Keratinocyte (primary cell): Measurements from ENCODE around the gene MAEL. TPM values are rescaled to one million over a fixed set of nuclear protein-coding genes. Genes with fewer than 3 reads are reported as not detected.

Experiments
- DNase-seq: peaks from one replicate; pipeline ENCODE4 v3.0.0-alpha.2; 2011; ENCODE audit warnings: low read depth, missing footprints, low spot score
- FAIRE-seq: peaks from 2 replicates; lab custom pipeline; 2011; peaks lifted over from hg19 to GRCh38; lab: Jason Lieb, UNC
- H2AFZ ChIP-seq: 2 replicates; pipeline ENCODE4 v1.6.0; 2012; ENCODE audit warnings: low read length, control low read depth, inconsistent platforms; ENCODE audit not compliant: control insufficient read depth
- H3K27ac ChIP-seq: 2 replicates; pipeline ENCODE4 v1.5.1; 2011; ENCODE audit warnings: low read length; ENCODE audit not compliant: control insufficient read depth, insufficient read depth
- H3K27me3 ChIP-seq: 3 replicates; pipeline ENCODE4 v1.6.0; 2011; ENCODE audit warnings: low read length; ENCODE audit not compliant: control insufficient read depth, insufficient read depth; ENCODE audit errors: extremely low read depth
- H3K36me3 ChIP-seq, 2 experiments: 2 replicates in 1 of 2; 3 replicates in 1 of 2; pipeline ENCODE4 v1.5.1; 2011; ENCODE audit warnings: low read length in 2 of 2, mild to moderate bottlenecking in 1 of 2; ENCODE audit not compliant: control insufficient read depth in 2 of 2, insufficient read depth in 2 of 2; ENCODE audit errors: extremely low read depth in 1 of 2
- H3K4me1 ChIP-seq: 3 replicates; pipeline ENCODE4 v1.5.1; 2011; ENCODE audit warnings: low read length; ENCODE audit not compliant: control insufficient read depth, insufficient read depth; ENCODE audit errors: extremely low read depth
- H3K4me2 ChIP-seq: 3 replicates; pipeline ENCODE4 v1.6.0; 2011; ENCODE audit warnings: low read depth, low read length; ENCODE audit not compliant: control insufficient read depth, insufficient read depth; ENCODE audit errors: extremely low read depth
- H3K4me3 ChIP-seq, 3 experiments: fragments of 200-600 bp in 1 of 3; sonication (generic) in 1 of 3; 2 replicates in 2 of 3; 3 replicates in 1 of 3; pipeline ENCODE4 v1.5.1; 2011 to 2016; ENCODE audit warnings: low read length in 3 of 3, mild to moderate bottlenecking in 3 of 3, control low read depth in 2 of 3, inconsistent platforms in 1 of 3, low read depth in 1 of 3, mixed read lengths in 1 of 3, mixed run types in 1 of 3, moderate library complexity in 1 of 3; ENCODE audit not compliant: control insufficient read depth in 2 of 3, insufficient read depth in 2 of 3; ENCODE audit errors: extremely low read depth in 1 of 3
- H3K79me2 ChIP-seq: 2 replicates; pipeline ENCODE4 v1.6.0; 2012; ENCODE audit warnings: low read length; ENCODE audit not compliant: control insufficient read depth, insufficient read depth
- H3K9ac ChIP-seq: 3 replicates; pipeline ENCODE4 v1.6.0; 2011; ENCODE audit warnings: low read length; ENCODE audit not compliant: control insufficient read depth, insufficient read depth; ENCODE audit errors: extremely low read depth
- H3K9me1 ChIP-seq: 3 replicates; pipeline ENCODE4 v1.6.0; 2011; ENCODE audit warnings: low read length; ENCODE audit not compliant: control insufficient read depth, insufficient read depth; ENCODE audit errors: extremely low read depth
- H3K9me3 ChIP-seq: 2 replicates; pipeline ENCODE4 v1.5.1; 2012; ENCODE audit warnings: low read depth, low read length; ENCODE audit not compliant: control insufficient read depth
- H4K20me1 ChIP-seq: 3 replicates; pipeline ENCODE4 v1.6.0; 2011; ENCODE audit warnings: low read length; ENCODE audit not compliant: control insufficient read depth, insufficient read depth; ENCODE audit errors: extremely low read depth
- EZH2 ChIP-seq: IDR thresholded peaks from one replicate; pipeline ENCODE4 v1.6.1; 2012; ENCODE audit warnings: inconsistent platforms, mild to moderate bottlenecking, low read length, moderate library complexity
- dilution Hi-C: fragments of 300-500 bp; cut with MboI; formaldehyde crosslinking; loops from one replicate; pipeline ENCODE4 v1.7.0; 2020; ENCODE audit warnings: low sequenced_read_pairs; ENCODE audit not compliant: extremely low pct_ligation_motif_present
- polyA plus RNA-seq, 5 experiments: library from polyadenylated mRNA; depleted of rRNA in 3 of 5; stranded (reverse) in 3 of 5; stranded (forward) in 1 of 5; unstranded in 1 of 5; fragments of >200 nt; gene quantifications; 1 replicate in 1 of 5; 2 replicates in 3 of 5; 3 replicates in 1 of 5; pipeline versions ENCODE4 v1.2.1 to v1.2.3, GENCODE V29; 2011 to 2012; ENCODE audit warnings: missing spikeins in 2 of 5, low read depth in 1 of 5, low replicate concordance in 1 of 5
- TF ChIP-seq, protein P1 (sequence below), 3 experiments: IDR thresholded peaks in 1 of 3; conservative IDR thresholded peaks in 1 of 3; optimal IDR thresholded peaks in 1 of 3; 2 replicates in 2 of 3; 3 replicates in 1 of 3; pipeline versions ENCODE3 to v1.5.1; 2011; ENCODE audit warnings: low read length in 3 of 3, mild to moderate bottlenecking in 3 of 3, moderate library complexity in 2 of 3, control low read depth in 1 of 3, inconsistent platforms in 1 of 3; ENCODE audit not compliant: insufficient read depth in 2 of 3; ENCODE audit errors: extremely low read depth in 1 of 3

The MAEL gene
- polyA plus RNA-seq, 1 donor (not counting 4 experiments of a cell fraction or from before 2014, with no cell fraction given), result not detected

DNA sequence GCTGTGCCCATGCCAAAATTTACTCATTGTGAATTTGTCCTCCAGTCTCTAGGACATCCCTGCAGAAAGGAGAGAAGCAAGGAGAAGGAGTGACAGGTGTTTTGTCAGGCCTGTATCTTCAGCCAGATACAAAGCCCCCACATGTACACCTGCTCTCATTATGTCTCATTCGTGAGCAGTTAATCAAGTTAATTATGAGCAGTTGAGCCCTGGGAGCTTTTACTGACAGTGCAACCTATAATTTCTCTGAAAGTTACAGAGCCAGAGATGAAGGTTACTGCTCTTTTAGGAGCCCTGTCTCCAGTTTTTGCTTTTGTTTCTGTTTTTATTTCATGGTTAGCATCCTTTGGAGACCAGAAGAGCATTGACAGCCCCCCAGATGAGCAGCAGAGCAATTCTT lies 8.7 kb upstream of the MAEL start:
- H3K4me1 ChIP-seq, result no peaks in the 10 kb centered on the region
- H3K79me2 ChIP-seq, result no peaks in the 10 kb centered on the region
- no peaks in the 10 kb centered on the region for H3K36me3 ChIP-seq
- FAIRE-seq (no peak), DNase-seq (no peak)
- no peaks in the 10 kb centered on the region for H4K20me1 ChIP-seq
- no peak overlapping the region for H3K4me2 ChIP-seq
- dilution Hi-C loops, result no loop called here
- no peaks in the 10 kb centered on the region for H3K9me3 ChIP-seq
- H2AFZ ChIP-seq, result no peak overlapping the region
- TF ChIP-seq, protein P1, sequence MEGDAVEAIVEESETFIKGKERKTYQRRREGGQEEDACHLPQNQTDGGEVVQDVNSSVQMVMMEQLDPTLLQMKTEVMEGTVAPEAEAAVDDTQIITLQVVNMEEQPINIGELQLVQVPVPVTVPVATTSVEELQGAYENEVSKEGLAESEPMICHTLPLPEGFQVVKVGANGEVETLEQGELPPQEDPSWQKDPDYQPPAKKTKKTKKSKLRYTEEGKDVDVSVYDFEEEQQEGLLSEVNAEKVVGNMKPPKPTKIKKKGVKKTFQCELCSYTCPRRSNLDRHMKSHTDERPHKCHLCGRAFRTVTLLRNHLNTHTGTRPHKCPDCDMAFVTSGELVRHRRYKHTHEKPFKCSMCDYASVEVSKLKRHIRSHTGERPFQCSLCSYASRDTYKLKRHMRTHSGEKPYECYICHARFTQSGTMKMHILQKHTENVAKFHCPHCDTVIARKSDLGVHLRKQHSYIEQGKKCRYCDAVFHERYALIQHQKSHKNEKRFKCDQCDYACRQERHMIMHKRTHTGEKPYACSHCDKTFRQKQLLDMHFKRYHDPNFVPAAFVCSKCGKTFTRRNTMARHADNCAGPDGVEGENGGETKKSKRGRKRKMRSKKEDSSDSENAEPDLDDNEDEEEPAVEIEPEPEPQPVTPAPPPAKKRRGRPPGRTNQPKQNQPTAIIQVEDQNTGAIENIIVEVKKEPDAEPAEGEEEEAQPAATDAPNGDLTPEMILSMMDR (optimal IDR thresholded peaks at IDR 0.05 in 1 of 3, IDR thresholded peaks at IDR 0.05 in 1 of 3, conservative IDR thresholded peaks at IDR 0.05 in 1 of 3; ENCODE audit: extremely low read depth in 1 of 3, insufficient read depth in 2 of 3, low read length in 3 of 3), result no peak
- TF ChIP-seq EZH2, result no peak
- H3K9me1 ChIP-seq, result no peaks in the 10 kb centered on the region
- peaks cover 31% of the 10 kb centered on the region for H3K27me3 ChIP-seq
- H3K9ac ChIP-seq, result no peak overlapping the region
- no peak overlapping the region for H3K27ac ChIP-seq
- no peak overlapping the region for H3K4me3 ChIP-seq

DNA sequence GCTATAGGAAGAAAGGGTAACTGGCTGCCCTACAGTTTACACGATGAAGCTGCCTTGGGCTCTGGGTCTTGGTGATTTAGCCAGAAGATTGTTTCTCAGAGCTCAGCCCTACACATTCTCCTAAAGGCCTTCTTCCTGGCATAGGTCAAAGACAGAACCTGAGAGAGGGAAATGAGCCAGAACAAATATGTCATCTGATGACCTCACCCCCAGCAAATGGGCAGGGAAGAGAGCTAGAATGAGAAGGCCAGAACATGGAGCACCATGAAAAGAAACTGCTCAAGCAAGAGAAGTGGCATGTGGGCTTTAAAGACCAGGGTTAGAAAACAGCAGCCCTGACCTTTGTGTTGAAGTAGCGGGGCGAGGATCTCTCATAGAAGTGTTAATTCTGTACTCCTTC lies 8.3 kb upstream of the MAEL start:
- Histone ChIP-seq H3K4me1 (no peaks in the 10 kb centered on the region), H3K9me1 (no peaks in the 10 kb centered on the region), H3K4me2 (no peak overlapping the region), H3K9me3 (no peaks in the 10 kb centered on the region), H3K27ac (no peak overlapping the region), H2AFZ (no peak overlapping the region), H3K79me2 (no peaks in the 10 kb centered on the region), H3K36me3 (no peaks in the 10 kb centered on the region), H3K9ac (no peak overlapping the region), H3K27me3 (peaks cover 27% of the 10 kb centered on the region), H3K4me3 (no peak overlapping the region), H4K20me1 (no peaks in the 10 kb centered on the region)
- FAIRE-seq (no peak), DNase-seq (no peak)
- dilution Hi-C loops, result no loop called here
- TF ChIP-seq, protein P1 (optimal IDR thresholded peaks at IDR 0.05 in 1 of 3, IDR thresholded peaks at IDR 0.05 in 1 of 3, conservative IDR thresholded peaks at IDR 0.05 in 1 of 3; ENCODE audit: extremely low read depth in 1 of 3, insufficient read depth in 2 of 3, low read length in 3 of 3), result no peak
- TF ChIP-seq EZH2, result no peak
